Adrenal gland (tissue), 19 donors: Measurements from ENCODE around the gene NUFIP2. TPM values are rescaled to one million over a fixed set of nuclear protein-coding genes. Genes with fewer than 3 reads are reported as not detected.
A peak's percentile ranks its signal among the peaks of the same experiment; 100 is the strongest.
"Not testable (repeated sequence)": the region's sequence is repeated elsewhere in the genome, so short reads cannot be mapped to it uniquely, and the experiment has no call there.

Source experiments
- DNase-seq, 7 donors: peaks; one replicate each; pipeline ENCODE4 v3.0.0-alpha.2; 2019 to 2020
- H3K27ac ChIP-seq, 5 donors: fragments of 200-600 bp; sonication (generic) in 4 of 5; 1 replicate in 3 of 5; 2 replicates in 2 of 5; pipeline versions ENCODE4 v1.5.1 to v1.8.0; 2016 to 2020; ENCODE audit warnings: mild to moderate bottlenecking in 1 of 5
- H3K27me3 ChIP-seq: fragments of 200-600 bp; 2 replicates; pipeline ENCODE4 v1.8.0; 2021
- H3K36me3 ChIP-seq, 2 donors: fragments of 200-600 bp; replicated peaks in 1 of 2; 1 replicate in 1 of 2; 2 replicates in 1 of 2; pipeline versions ENCODE4 v1.5.1 to v1.8.0; 2018 to 2022
- H3K4me1 ChIP-seq, 2 donors: fragments of 200-600 bp; replicated peaks in 1 of 2; 1 replicate in 1 of 2; 2 replicates in 1 of 2; pipeline versions ENCODE4 v1.5.1 to v1.8.0; 2018 to 2021
- H3K4me3 ChIP-seq, 4 donors: fragments of 200-600 bp; sonication (generic) in 3 of 4; one replicate each; pipeline ENCODE4 v1.5.1; 2016 to 2018
- H3K9me3 ChIP-seq, 3 donors: fragments of 200-600 bp; sonication (generic) in 1 of 3; replicated peaks in 1 of 3; 1 replicate in 2 of 3; 2 replicates in 1 of 3; pipeline versions ENCODE4 v1.5.1 to v1.8.0; 2016 to 2021
- POLR2A ChIP-seq, 2 donors: fragments of 450-650 bp; IDR thresholded peaks; one replicate each; pipeline ENCODE4 v1.6.1; 2017; ENCODE audit warnings: antibody characterized with exemption in 2 of 2, mild to moderate bottlenecking in 2 of 2, moderate library complexity in 1 of 2
- WGBS, 4 donors: extraction: QIAGEN DNeasy Blood & Tissue Kit in 2 of 4; methylation state at CpG; one replicate each; pipeline versions ENCODE4 v1.1.5 to v1.1.7; 2013 to 2017; 5-methylcytosine and 5-hydroxymethylcytosine counted together
- intact Hi-C, 2 donors: fragments of 100-400 bp; cut with DNase I; formaldehyde crosslinking; loops; one replicate each; pipeline versions ENCODE4 v1.14.1 to v1.15.0; 2022 to 2023
- long read RNA-seq, 10 donors: library from polyadenylated mRNA in 3 of 10; unstranded in 2 of 10; stranded (forward) in 1 of 10; transcript quantifications; one replicate each; pipeline ENCODE4 v2.0.0 and lab custom pipeline, GENCODE V29; 2021 to 2026
- polyA plus RNA-seq, 3 donors: library from polyadenylated mRNA; stranded (reverse); fragments of 200-250 nt in 2 of 3; fragments of 350-450 nt in 1 of 3; fragmentation: Illumina TruSeq in 1 of 3; extraction: RNeasy Lipid Tissue Mini Kit (QIAGEN cat#74804) in 1 of 3; gene quantifications; one replicate each; pipeline ENCODE4 v1.2.3, GENCODE V29; 2013 to 2014
- total RNA-seq, 9 donors: library from RNA; depleted of rRNA in 4 of 9; stranded (reverse); fragments of >200 nt in 4 of 9; fragments of 120-200 nt in 1 of 9; fragmentation: NEBNext Ultra II Directional in 1 of 9; extraction: Animal tissue kit (Norgen Biotek cat#: 25700) in 1 of 9; gene quantifications; one replicate each; pipeline versions ENCODE4 v1.1.0 to v1.2.4, GENCODE V29; 2013 to 2023
- TF ChIP-seq, protein P1 (sequence below), 6 experiments: fragments of 450-650 bp in 4 of 6; fragments of 200-600 bp in 2 of 6; sonication (generic) in 1 of 6; IDR thresholded peaks; 1 replicate in 5 of 6; 2 replicates in 1 of 6; pipeline versions ENCODE4 v1.5.1 to v1.8.0; 2016 to 2021; ENCODE audit warnings: antibody characterized with exemption in 6 of 6, mild to moderate bottlenecking in 2 of 6, moderate library complexity in 1 of 6
- donor health status: healthy with polysubstance abuse.
- donor health status: Bipolar disorder and iron deficiency.
- donor health status: DM: yes; HTN: yes; CAD: no.
- donor health status: DM: no; HTN: no; CAD: no.
- donor health status: DM: no; HTN: no; CAD: no.
- donor health status: DM: yes; HTN: yes; CAD: no.

The NUFIP2 gene, protein sequence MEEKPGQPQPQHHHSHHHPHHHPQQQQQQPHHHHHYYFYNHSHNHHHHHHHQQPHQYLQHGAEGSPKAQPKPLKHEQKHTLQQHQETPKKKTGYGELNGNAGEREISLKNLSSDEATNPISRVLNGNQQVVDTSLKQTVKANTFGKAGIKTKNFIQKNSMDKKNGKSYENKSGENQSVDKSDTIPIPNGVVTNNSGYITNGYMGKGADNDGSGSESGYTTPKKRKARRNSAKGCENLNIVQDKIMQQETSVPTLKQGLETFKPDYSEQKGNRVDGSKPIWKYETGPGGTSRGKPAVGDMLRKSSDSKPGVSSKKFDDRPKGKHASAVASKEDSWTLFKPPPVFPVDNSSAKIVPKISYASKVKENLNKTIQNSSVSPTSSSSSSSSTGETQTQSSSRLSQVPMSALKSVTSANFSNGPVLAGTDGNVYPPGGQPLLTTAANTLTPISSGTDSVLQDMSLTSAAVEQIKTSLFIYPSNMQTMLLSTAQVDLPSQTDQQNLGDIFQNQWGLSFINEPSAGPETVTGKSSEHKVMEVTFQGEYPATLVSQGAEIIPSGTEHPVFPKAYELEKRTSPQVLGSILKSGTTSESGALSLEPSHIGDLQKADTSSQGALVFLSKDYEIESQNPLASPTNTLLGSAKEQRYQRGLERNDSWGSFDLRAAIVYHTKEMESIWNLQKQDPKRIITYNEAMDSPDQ
- total RNA-seq, result 10 to 100 TPM; 22.2 to 84.5 (median 46.9) TPM
- polyA plus RNA-seq, result 10 to 100 TPM in 2 of 3 donors, 1 to 10 TPM in 1; 5.8 to 54.1 (median 12.5) TPM
- long read RNA-seq, donor 1, full-length matches to known transcripts, result 4 of 4 reads
- long read RNA-seq, donor 1, partial matches to known transcripts, result 0 of 4 reads
- long read RNA-seq, donor 1, other reads (novel, unspliced or antisense), result 0 of 4 reads
- long read RNA-seq, donor 2, full-length matches to known transcripts, result 4 of 10 reads
- long read RNA-seq, donor 2, partial matches to known transcripts, result 6 of 10 reads
- long read RNA-seq, donor 2, other reads (novel, unspliced or antisense), result 0 of 10 reads
- long read RNA-seq, donor 3, full-length matches to known transcripts, result 8 of 8 reads
- long read RNA-seq, donor 3, partial matches to known transcripts, result 0 of 8 reads
- long read RNA-seq, donor 3, other reads (novel, unspliced or antisense), result 0 of 8 reads
- long read RNA-seq, donor 4, partial matches to known transcripts, result 1 of 2 reads
- long read RNA-seq, donor 4, other reads (novel, unspliced or antisense), result 1 of 2 reads
- long read RNA-seq, donor 5, full-length matches to known transcripts, result 8 of 18 reads
- long read RNA-seq, donor 5, partial matches to known transcripts, result 1 of 18 reads
- long read RNA-seq, donor 5, other reads (novel, unspliced or antisense), result 9 of 18 reads
- long read RNA-seq, donor 6, partial matches to known transcripts, result 4 of 6 reads
- long read RNA-seq, donor 6, other reads (novel, unspliced or antisense), result 2 of 6 reads
- long read RNA-seq, donor 7, full-length matches to known transcripts, result 1 of 7 reads
- long read RNA-seq, donor 7, partial matches to known transcripts, result 6 of 7 reads
- long read RNA-seq, donor 7, other reads (novel, unspliced or antisense), result 0 of 7 reads
- long read RNA-seq, donor 8, full-length matches to known transcripts, result 6 of 18 reads
- long read RNA-seq, donor 8, partial matches to known transcripts, result 12 of 18 reads
- long read RNA-seq, donor 8, other reads (novel, unspliced or antisense), result 0 of 18 reads
- long read RNA-seq, donor 9, full-length matches to known transcripts, result 4 of 4 reads
- long read RNA-seq, donor 9, partial matches to known transcripts, result 0 of 4 reads
- long read RNA-seq, donor 9, other reads (novel, unspliced or antisense), result 0 of 4 reads
- long read RNA-seq, donor 10, full-length matches to known transcripts, result 3 of 3 reads
- long read RNA-seq, donor 10, partial matches to known transcripts, result 0 of 3 reads
- long read RNA-seq, donor 10, other reads (novel, unspliced or antisense), result 0 of 3 reads

DNA sequence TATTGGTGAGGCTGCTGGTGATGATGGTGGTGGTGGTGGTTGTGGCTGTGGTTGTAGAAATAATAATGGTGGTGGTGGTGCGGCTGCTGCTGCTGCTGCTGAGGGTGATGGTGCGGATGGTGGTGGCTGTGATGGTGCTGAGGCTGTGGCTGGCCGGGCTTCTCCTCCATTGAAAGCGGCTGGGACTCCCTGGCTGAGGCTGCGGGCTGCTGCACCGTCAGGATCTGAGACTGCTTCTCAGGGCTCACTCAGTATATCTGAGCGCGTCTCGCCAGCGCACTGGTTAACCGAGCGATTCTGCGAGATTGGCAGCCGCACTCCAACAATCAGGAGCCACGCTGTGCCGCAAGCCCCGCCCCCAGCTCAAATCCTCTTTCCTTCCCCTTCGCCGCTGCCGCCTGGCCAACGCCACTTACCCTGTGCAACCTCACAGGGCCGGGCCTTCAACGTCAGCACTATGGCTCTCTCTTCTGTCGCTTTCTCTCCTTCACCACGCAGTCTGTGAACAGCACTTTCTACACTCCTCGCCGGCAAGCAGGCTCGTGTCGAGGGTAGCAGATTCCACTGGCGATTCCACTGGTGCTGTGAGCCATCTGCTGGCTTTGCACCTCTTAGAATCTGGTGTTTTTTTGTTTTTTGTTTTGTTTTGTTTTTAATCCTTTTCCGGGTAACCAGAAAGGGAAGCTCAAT is at the start of gene NUFIP2:
Gene NUFIP2 (minus strand): TSS at position 259 of the 690 bp plus-strand sequence. CDS start 89 bp downstream, at position 170.
- 0 to 1% (median 0%) methylated on average over 24 to 31 of the region's 31 CpGs for WGBS, 4 donors
- TF ChIP-seq POLR2A (IDR thresholded peaks at IDR 0.05), result peak; percentile 100
- TF ChIP-seq, protein P1, sequence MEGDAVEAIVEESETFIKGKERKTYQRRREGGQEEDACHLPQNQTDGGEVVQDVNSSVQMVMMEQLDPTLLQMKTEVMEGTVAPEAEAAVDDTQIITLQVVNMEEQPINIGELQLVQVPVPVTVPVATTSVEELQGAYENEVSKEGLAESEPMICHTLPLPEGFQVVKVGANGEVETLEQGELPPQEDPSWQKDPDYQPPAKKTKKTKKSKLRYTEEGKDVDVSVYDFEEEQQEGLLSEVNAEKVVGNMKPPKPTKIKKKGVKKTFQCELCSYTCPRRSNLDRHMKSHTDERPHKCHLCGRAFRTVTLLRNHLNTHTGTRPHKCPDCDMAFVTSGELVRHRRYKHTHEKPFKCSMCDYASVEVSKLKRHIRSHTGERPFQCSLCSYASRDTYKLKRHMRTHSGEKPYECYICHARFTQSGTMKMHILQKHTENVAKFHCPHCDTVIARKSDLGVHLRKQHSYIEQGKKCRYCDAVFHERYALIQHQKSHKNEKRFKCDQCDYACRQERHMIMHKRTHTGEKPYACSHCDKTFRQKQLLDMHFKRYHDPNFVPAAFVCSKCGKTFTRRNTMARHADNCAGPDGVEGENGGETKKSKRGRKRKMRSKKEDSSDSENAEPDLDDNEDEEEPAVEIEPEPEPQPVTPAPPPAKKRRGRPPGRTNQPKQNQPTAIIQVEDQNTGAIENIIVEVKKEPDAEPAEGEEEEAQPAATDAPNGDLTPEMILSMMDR (IDR thresholded peaks at IDR 0.05), result peak in 2 of 6 experiments; percentile 4 to 24

DNA sequence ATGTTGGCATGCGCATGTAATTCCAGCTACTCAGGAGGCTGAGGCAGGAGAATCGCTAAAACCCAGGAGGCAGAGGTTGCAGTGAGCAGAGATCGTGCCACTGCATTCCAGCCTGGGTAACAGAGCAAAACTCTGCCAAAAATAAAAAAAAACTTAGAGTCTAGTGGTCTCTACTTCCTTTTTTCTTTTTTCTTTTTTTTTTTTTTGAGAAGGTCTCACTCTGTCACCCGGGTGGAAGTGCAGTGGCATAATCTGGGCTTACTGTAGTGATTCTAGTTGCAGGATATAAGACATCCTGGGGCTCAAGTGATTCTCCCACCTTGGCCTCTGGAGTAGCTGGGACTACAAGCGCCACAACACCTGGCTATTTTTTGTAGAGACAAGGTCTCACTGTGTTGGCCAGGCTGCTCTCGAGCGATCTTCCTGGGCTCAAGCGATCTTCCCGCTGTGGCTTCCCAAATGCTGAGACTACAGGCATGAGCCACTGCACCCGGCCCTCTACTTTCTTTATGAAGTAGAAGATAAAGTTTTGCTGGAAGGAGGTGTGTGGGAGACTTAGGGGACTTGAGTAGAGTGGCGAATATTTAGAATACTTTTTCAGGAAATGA is 48.3 kb upstream of the NUFIP2 start:
- TF ChIP-seq, protein P1 (IDR thresholded peaks at IDR 0.05), result no peak
- no peak for TF ChIP-seq POLR2A (IDR thresholded peaks at IDR 0.05)
- 77 to 81% (median 79%) methylated on average over 11 of the region's 11 CpGs for WGBS, 4 donors
- H3K9me3 ChIP-seq, result no peaks in the 10 kb centered on the region
- intact Hi-C loops, result no loop called here
- H3K4me1 ChIP-seq, result no peaks in the 10 kb centered on the region
- H3K36me3 ChIP-seq, result no peaks in the 10 kb centered on the region
- no peak overlapping the region for H3K27ac ChIP-seq
- peaks cover 6% of the 10 kb centered on the region for H3K27me3 ChIP-seq
- H3K4me3 ChIP-seq, result no peak overlapping the region
- no peak for DNase-seq

More for the DNA sequence above, at the start of gene NUFIP2:
- peak; percentile 99 to 100 (median 100) for DNase-seq
- peak within 1 kb of the TSS; percentile 97 to 99 (median 99) for H3K27ac ChIP-seq
- no peaks in the 10 kb centered on the region for H3K9me3 ChIP-seq
- peaks cover 23 to 35% of the 10 kb centered on the region in 2 donors for H3K4me1 ChIP-seq
- intact Hi-C loops, result loop anchor here in 1 of 2 donors (5.0 to 10.0 kb wide), 2 partner anchors 49 to 142 kb away; partner anchors contain the start of gene CRYBA1
- no peaks in the 10 kb centered on the region for H3K27me3 ChIP-seq
- peaks cover 0 to 9% of the 10 kb centered on the region in 2 donors for H3K36me3 ChIP-seq
- peak within 1 kb of the TSS; percentile 60 to 94 (median 90) for H3K4me3 ChIP-seq

DNA sequence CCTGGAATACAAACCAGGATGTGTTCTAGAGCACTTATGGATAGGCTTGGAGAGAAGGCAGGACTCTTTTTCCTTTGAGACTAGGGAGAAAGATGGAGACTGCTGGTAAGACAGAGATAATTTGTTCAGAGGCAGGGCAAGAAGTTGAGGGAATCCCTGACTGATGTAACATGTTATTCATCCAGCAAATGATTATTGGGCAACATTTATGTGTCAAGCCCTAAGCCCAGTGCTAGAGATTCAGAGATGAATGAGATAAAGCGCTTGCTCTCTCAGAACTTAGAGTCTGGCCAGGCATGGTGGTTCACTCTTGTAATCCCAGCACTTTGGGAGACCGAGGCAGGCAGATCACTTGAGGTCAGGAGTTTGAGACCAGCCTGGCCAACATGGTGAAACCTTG is 47.8 kb upstream of the NUFIP2 start:
- Histone ChIP-seq H3K36me3 (no peaks in the 10 kb centered on the region), H3K9me3 (no peaks in the 10 kb centered on the region), H3K27me3 (peaks cover 6% of the 10 kb centered on the region), H3K4me3 (no peak overlapping the region), H3K4me1 (no peaks in the 10 kb centered on the region), H3K27ac (no peak overlapping the region)
- intact Hi-C loops, result no loop called here
- TF ChIP-seq, protein P1 (IDR thresholded peaks at IDR 0.05), result no peak
- TF ChIP-seq POLR2A (IDR thresholded peaks at IDR 0.05), result no peak
- WGBS, 4 donors, result 82 to 94% (median 85%) methylated on average over 2 of the region's 2 CpGs
- no peak for DNase-seq

DNA sequence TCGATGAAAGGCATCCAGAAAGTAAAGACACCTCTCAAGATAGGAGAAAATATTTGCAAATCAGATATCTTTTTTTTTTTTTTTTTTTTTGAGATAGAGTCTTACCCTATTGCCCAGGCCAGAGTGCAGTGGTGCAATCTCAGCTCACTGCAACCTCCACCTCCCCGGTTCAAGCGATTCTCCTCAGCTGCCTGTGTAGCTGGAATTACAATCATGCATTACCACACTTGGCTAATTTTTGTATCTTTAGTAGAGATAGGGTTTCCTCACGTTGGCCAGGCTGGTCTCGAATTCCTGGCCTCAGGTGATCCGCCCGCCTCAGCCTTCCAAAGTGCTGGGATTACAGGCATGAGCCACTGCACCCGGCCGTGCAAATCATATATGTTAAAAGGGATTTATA is 45.1 kb upstream of the NUFIP2 start:
- H3K27me3 ChIP-seq, H3K36me3 ChIP-seq, intact Hi-C loops, H3K4me1 ChIP-seq, H3K9me3 ChIP-seq, H3K27ac ChIP-seq, H3K4me3 ChIP-seq, DNase-seq: not testable (repeated sequence)
- 70 to 84% (median 77%) methylated on average over 9 of the region's 9 CpGs for WGBS, 4 donors
